HCT116 (cell line): Measurements from ENCODE around the gene DNAJC18. TPM values are rescaled to one million over a fixed set of nuclear protein-coding genes. Genes with fewer than 3 reads are reported as not detected.

Experiments used
- ATAC-seq: fragments of 200-7000 bp; cut with Tn5 transposase; 2 replicates; pipeline ENCODE4 v1.9.1; 2020; ENCODE audit warnings: mild to moderate bottlenecking, moderate library complexity
- BruUV-seq: library from RNA; stranded (reverse); fragments of 400-500 nt; replicated peaks from 2 replicates; lab custom pipeline; 2021; lab: Mats Ljungman, UMichigan
- CTCF ChIA-PET: fragments of 300-600 bp; sonication (Branson Sonifier 250); formaldehyde crosslinking; loops from one replicate; lab custom pipeline; 2021; ENCODE audit warnings: antibody characterized with exemption; lab: Charles Lee
- POLR2A ChIA-PET: fragments of 300-600, 350-600 bp; sonication (Branson Sonifier 250); formaldehyde crosslinking; loops from one replicate; lab custom pipeline; 2021; ENCODE audit warnings: antibody characterized with exemption; lab: Charles Lee
- RAD21 ChIA-PET, 2 experiments: fragments of 300-600 bp; sonication (Branson Sonifier 250); formaldehyde crosslinking; loops; one replicate each; lab custom pipeline; 2023; ENCODE audit warnings: low total read pairs in 2 of 2; ENCODE audit not compliant: uncharacterized antibody in 2 of 2, unreplicated experiment in 2 of 2, low non-redundant PET in 1 of 2; lab: Charles Lee
- DNase-seq: peaks from one replicate; pipeline ENCODE4 v3.0.0-alpha.2; 2010; ENCODE audit warnings: low read depth, low spot score
- H2AFZ ChIP-seq: fragments of 200-600 bp; shearing (Covaris generic), sonication (generic); 2 replicates; pipeline ENCODE4 v1.6.1; 2017; ENCODE audit warnings: low read depth, mixed run types, mixed read lengths, antibody characterized with exemption, low read length; ENCODE audit not compliant: poor library complexity, severe bottlenecking
- H3K27ac ChIP-seq: 2 replicates; pipeline ENCODE4 v1.5.1; 2012; ENCODE audit warnings: low read depth, low read length
- H3K27me3 ChIP-seq: fragments of 200-600 bp; sonication (generic); 2 replicates; pipeline ENCODE4 v1.6.1; 2016; ENCODE audit warnings: mixed run types, low read length, mixed read lengths; ENCODE audit not compliant: insufficient read depth
- H3K36me3 ChIP-seq, 2 experiments: fragments of 200-500 bp in 1 of 2; fragments of 200-600 bp in 1 of 2; sonication (Bioruptor generic) in 1 of 2; sonication (generic) in 1 of 2; 2 replicates each; pipeline versions ENCODE4 v1.5.1 to v1.6.1; 2014 to 2016; ENCODE audit warnings: low read length in 2 of 2, inconsistent platforms in 1 of 2, mixed read lengths in 1 of 2, mixed run types in 1 of 2; ENCODE audit not compliant: insufficient read depth in 2 of 2, control insufficient read depth in 1 of 2
- H3K4me1 ChIP-seq, 2 experiments: fragments of 200-600 bp in 1 of 2; sonication (generic) in 1 of 2; 2 replicates each; pipeline versions ENCODE4 v1.5.1 to v1.6.1; 2012 to 2017; ENCODE audit warnings: low read length in 2 of 2, inconsistent platforms in 1 of 2, mild to moderate bottlenecking in 1 of 2, mixed read lengths in 1 of 2, mixed run types in 1 of 2, moderate library complexity in 1 of 2; ENCODE audit not compliant: insufficient read depth in 2 of 2, control insufficient read depth in 1 of 2
- H3K4me2 ChIP-seq: fragments of 200-600 bp; sonication (generic); 2 replicates; pipeline ENCODE4 v1.6.1; 2017; ENCODE audit warnings: mixed run types, low read length, mixed read lengths
- H3K4me3 ChIP-seq, 2 experiments: fragments of 200-600 bp in 1 of 2; sonication (generic) in 1 of 2; replicated peaks in 1 of 2; 2 replicates each; pipeline ENCODE4 v1.5.1; 2011 to 2016; ENCODE audit warnings: low read length in 2 of 2, control low read depth in 1 of 2, low read depth in 1 of 2, mild to moderate bottlenecking in 1 of 2, mixed read lengths in 1 of 2, mixed run types in 1 of 2
- H3K79me2 ChIP-seq: fragments of 200-600 bp; sonication (generic); 2 replicates; pipeline ENCODE4 v1.6.1; 2017; ENCODE audit warnings: mild to moderate bottlenecking, mixed run types, low read length, moderate library complexity, mixed read lengths; ENCODE audit not compliant: insufficient read depth
- H3K9ac ChIP-seq: fragments of 200-600 bp; sonication (generic); 2 replicates; pipeline ENCODE4 v1.6.1; 2016; ENCODE audit warnings: low read length, mixed read lengths
- H3K9me2 ChIP-seq: fragments of 200-600 bp; sonication (generic), shearing (Covaris generic); 2 replicates; pipeline ENCODE4 v1.6.1; 2017; ENCODE audit warnings: mixed run types, mild to moderate bottlenecking, moderate library complexity; ENCODE audit not compliant: insufficient read depth
- H3K9me3 ChIP-seq, 2 experiments: fragments of 200-500 bp in 1 of 2; fragments of 200-600 bp in 1 of 2; sonication (Bioruptor generic) in 1 of 2; sonication (generic) in 1 of 2; 2 replicates each; pipeline ENCODE4 v1.6.1; 2014 to 2017; ENCODE audit warnings: low read length in 2 of 2, mixed read lengths in 2 of 2, inconsistent platforms in 1 of 2, low read depth in 1 of 2, mild to moderate bottlenecking in 1 of 2, mixed run types in 1 of 2, moderate library complexity in 1 of 2; ENCODE audit not compliant: control insufficient read depth in 1 of 2, insufficient read depth in 1 of 2
- H4K20me1 ChIP-seq: fragments of 200-600 bp; sonication (generic), shearing (Covaris generic); 2 replicates; pipeline ENCODE4 v1.6.1; 2017; ENCODE audit warnings: mixed run types, mild to moderate bottlenecking, moderate library complexity; ENCODE audit not compliant: insufficient read depth
- CBX3 ChIP-seq: IDR thresholded peaks from 2 replicates; pipeline ENCODE4 v1.6.1; 2012; ENCODE audit warnings: low read depth
- CTCF ChIP-seq, 3 experiments: fragments of 200-600 bp in 1 of 3; sonication (generic) in 1 of 3; IDR thresholded peaks in 2 of 3; conservative IDR thresholded peaks in 1 of 3; 2 replicates each; pipeline ENCODE4 v1.5.1; 2012 to 2017; ENCODE audit warnings: low read depth in 2 of 3, low read length in 2 of 3, antibody characterized with exemption in 1 of 3, borderline replicate concordance in 1 of 3, control low read depth in 1 of 3, mild to moderate bottlenecking in 1 of 3, mixed read lengths in 1 of 3, mixed run types in 1 of 3, moderate library complexity in 1 of 3; ENCODE audit not compliant: insufficient read depth in 1 of 3
- EZH2phosphoT487 ChIP-seq: fragments of 200-600 bp; IDR thresholded peaks from 2 replicates; pipeline ENCODE4 v1.6.1; 2018; ENCODE audit warnings: antibody characterized with exemption, borderline replicate concordance
- JUND ChIP-seq: IDR thresholded peaks from 2 replicates; pipeline ENCODE4 v1.6.1; 2012
- RAD21 ChIP-seq: IDR thresholded peaks from 2 replicates; pipeline ENCODE4 v1.6.1; 2012; ENCODE audit warnings: low read depth, mild to moderate bottlenecking
- SP1 ChIP-seq: IDR thresholded peaks from 2 replicates; pipeline ENCODE4 v1.6.1; 2012; ENCODE audit warnings: low read depth
- SRF ChIP-seq: IDR thresholded peaks from 2 replicates; pipeline ENCODE4 v1.6.1; 2012; ENCODE audit warnings: low read depth
- TCF7L2 ChIP-seq: IDR thresholded peaks from 2 replicates; pipeline ENCODE4 v1.7.0; 2011; ENCODE audit warnings: borderline replicate concordance, inconsistent platforms; ENCODE audit not compliant: insufficient read depth, insufficient read length; ENCODE audit errors: extremely low read depth
- YY1 ChIP-seq: IDR thresholded peaks from 2 replicates; pipeline ENCODE4 v1.6.1; 2011; ENCODE audit warnings: low read length, low read depth, moderate library complexity, mild to moderate bottlenecking; ENCODE audit not compliant: insufficient replicate concordance; ENCODE audit errors: extremely low read depth
- ZFX ChIP-seq: fragments of 450-650 bp; IDR thresholded peaks from 2 replicates; pipeline ENCODE4 v1.6.1; 2017
- intact Hi-C: fragments of 100-400 bp; cut with micrococcal nuclease; formaldehyde crosslinking; loops from 2 replicates; pipeline ENCODE4 v1.10.0; 2022
- total RNA-seq: library from RNA; stranded (reverse); gene quantifications from one replicate; pipeline ENCODE4 v1.2.1, GENCODE V29; 2021; ENCODE audit not compliant: unreplicated experiment

The DNAJC18 gene
- total RNA-seq, 1 experiment from 2014 or later, result 5.7 TPM

- ChIA-PET CTCF (no interaction called here), POLR2A (no interaction called here), RAD21 (no interaction called here)
- Histone ChIP-seq H3K36me3 (no peaks in the 10 kb centered on the region), H3K27ac (no peak overlapping the region), H4K20me1 (no peaks in the 10 kb centered on the region), H3K27me3 (no peaks in the 10 kb centered on the region), H3K9me3 (no peaks in the 10 kb centered on the region), H3K9ac (no peak overlapping the region), H3K4me2 (no peak overlapping the region), H3K4me3 (no peak overlapping the region), H3K79me2 (no peaks in the 10 kb centered on the region), H3K4me1 (peaks cover 3 to 18% of the 10 kb centered on the region in 2 experiments; a peak in 3 of 4 replicates), H3K9me2 (no peaks in the 10 kb centered on the region), H2AFZ (no peak overlapping the region)
- ATAC-seq (no peak), DNase-seq (no peak)
- no TSS peak for BruUV-seq
- TF ChIP-seq JUND (no peak), YY1 (no peak), RAD21 (no peak), TCF7L2 (no peak), CTCF (IDR thresholded peaks at IDR 0.05 in 2 of 3, conservative IDR thresholded peaks at IDR 0.05 in 1 of 3; ENCODE audit: borderline replicate concordance in 1 of 3, insufficient read depth in 1 of 3, low read depth in 2 of 3, low read length in 2 of 3) (no peak), CBX3 (no peak), ZFX (no peak), EZH2phosphoT487 (no peak), SRF (no peak), SP1 (no peak)
- intact Hi-C loops, result no loop called here
These were observed 24.7 kb downstream of the DNAJC18 start for GRCh38 chr5:139414581-139415130.
